CD4-positive, alpha-beta T cell (primary cell): ENCODE measurements around the gene RNF20. TPM values are rescaled to one million over a fixed set of nuclear protein-coding genes. Genes with fewer than 3 reads are reported as not detected.
A peak's percentile ranks its signal among the peaks of the same experiment; 100 is the strongest.

Experiments used
- ATAC-seq: fragments of 200-7000 bp; cut with Tn5 transposase; one replicate; pipeline ENCODE4 v1.10.0; 2022; ENCODE audit warnings: mild to moderate bottlenecking; ENCODE audit not compliant: poor library complexity
- CTCF ChIA-PET: fragments of 350-600 bp; sonication (Branson Sonifier 250); formaldehyde crosslinking; loops from one replicate; lab custom pipeline; 2021; ENCODE audit warnings: antibody characterized with exemption, inconsistent platforms; lab: Charles Lee
- POLR2A ChIA-PET: fragments of 350-600 bp; sonication (Branson Sonifier 250); formaldehyde crosslinking; loops from one replicate; lab custom pipeline; 2021; ENCODE audit warnings: antibody characterized with exemption, inconsistent platforms; lab: Charles Lee
- DNase-seq, 14 experiments: peaks; one replicate each; pipeline ENCODE4 v3.0.0-alpha.2; 2013 to 2020; ENCODE audit warnings: mixed read lengths in 2 of 14
- H3K27ac ChIP-seq, 2 donors: one replicate each; pipeline versions ENCODE4 v1.5.1 to v1.7.0; 2013; ENCODE audit warnings: low read length in 2 of 2, low read depth in 1 of 2, mild to moderate bottlenecking in 1 of 2
- H3K27me3 ChIP-seq, 2 experiments: 1 replicate in 1 of 2; 2 replicates in 1 of 2; pipeline versions ENCODE4 v1.6.1 to v1.7.0; 2013; ENCODE audit warnings: low read length in 2 of 2, control low read depth in 1 of 2, mild to moderate bottlenecking in 1 of 2, moderate library complexity in 1 of 2; ENCODE audit not compliant: insufficient read depth in 2 of 2, control insufficient read depth in 1 of 2
- H3K36me3 ChIP-seq: one replicate; pipeline ENCODE4 v1.6.1; 2013; ENCODE audit warnings: low read length, control low read depth; ENCODE audit not compliant: insufficient read depth
- H3K4me1 ChIP-seq: one replicate; pipeline ENCODE4 v1.6.1; 2013; ENCODE audit warnings: low read length, control low read depth; ENCODE audit not compliant: insufficient read depth
- H3K4me3 ChIP-seq: one replicate; pipeline ENCODE4 v1.5.1; 2013; ENCODE audit warnings: mild to moderate bottlenecking, low read length, moderate library complexity
- H3K9me3 ChIP-seq, 2 experiments: 1 replicate in 1 of 2; 2 replicates in 1 of 2; pipeline versions ENCODE4 v1.6.1 to v1.7.0; 2013; ENCODE audit warnings: low read length in 2 of 2, mild to moderate bottlenecking in 2 of 2, control low read depth in 1 of 2, moderate library complexity in 1 of 2; ENCODE audit not compliant: control insufficient read depth in 1 of 2, insufficient read depth in 1 of 2
- H3K27ac Mint-ChIP-seq: one replicate; pipeline ENCODE4 v1.8.0; 2020; ENCODE audit warnings: mixed read lengths
- H3K27me3 Mint-ChIP-seq: one replicate; pipeline ENCODE4 v1.8.0; 2021; ENCODE audit warnings: mixed read lengths
- H3K36me3 Mint-ChIP-seq: one replicate; pipeline ENCODE4 v1.8.0; 2021; ENCODE audit warnings: low read depth, mixed read lengths
- H3K4me1 Mint-ChIP-seq: one replicate; pipeline ENCODE4 v1.8.0; 2021; ENCODE audit warnings: low read depth, mixed read lengths
- H3K4me3 Mint-ChIP-seq: one replicate; pipeline ENCODE4 v1.8.0; 2020; ENCODE audit warnings: mild to moderate bottlenecking, mixed read lengths
- H3K9me3 Mint-ChIP-seq: one replicate; pipeline ENCODE4 v1.8.0; 2020; ENCODE audit warnings: mixed read lengths
- intact Hi-C, 2 experiments: fragments of 100-400 bp; cut with DNase I in 1 of 2; cut with micrococcal nuclease in 1 of 2; formaldehyde crosslinking; loops; one replicate each; pipeline versions ENCODE4 v1.15.1 to v1.9.0; 2023 to 2025; cut with DNase I, micrococcal nuclease
- total RNA-seq, 174 experiments: library from RNA in 2 of 174; stranded (reverse) in 2 of 174; gene quantifications; one replicate each; pipeline ENCODE4 v1.2.3 and lab custom pipeline; 2021 to 2026
- TF ChIP-seq, protein P1 (sequence below): fragments of 200-600 bp; IDR thresholded peaks from one replicate; pipeline ENCODE4 v1.8.0; 2022; ENCODE audit warnings: antibody characterized with exemption, mild to moderate bottlenecking

RNF20 gene
- total RNA-seq, 2 experiments from 2014 or later = 26.9 to 27.6 TPM

GRCh38 chr9:101579711-101580545 is 46.3 kb downstream of the RNF20 start:
- Mint-ChIP-seq H3K27ac (no peak overlapping the region), H3K4me1 (peaks cover 9% of the 10 kb centered on the region), H3K4me3 (no peak overlapping the region), H3K27me3 (no peaks in the 10 kb centered on the region), H3K36me3 (no peaks in the 10 kb centered on the region), H3K9me3 (no peaks in the 10 kb centered on the region)
- H3K9me3 ChIP-seq = no peaks in the 10 kb centered on the region
- no peak overlapping the region for H3K4me3 ChIP-seq
- H3K27ac ChIP-seq = no peak overlapping the region
- peak in 2 of 14 experiments; percentile 13 to 20 for DNase-seq
- no peaks in the 10 kb centered on the region for H3K36me3 ChIP-seq
- no peak for ATAC-seq
- TF ChIP-seq, protein P1, sequence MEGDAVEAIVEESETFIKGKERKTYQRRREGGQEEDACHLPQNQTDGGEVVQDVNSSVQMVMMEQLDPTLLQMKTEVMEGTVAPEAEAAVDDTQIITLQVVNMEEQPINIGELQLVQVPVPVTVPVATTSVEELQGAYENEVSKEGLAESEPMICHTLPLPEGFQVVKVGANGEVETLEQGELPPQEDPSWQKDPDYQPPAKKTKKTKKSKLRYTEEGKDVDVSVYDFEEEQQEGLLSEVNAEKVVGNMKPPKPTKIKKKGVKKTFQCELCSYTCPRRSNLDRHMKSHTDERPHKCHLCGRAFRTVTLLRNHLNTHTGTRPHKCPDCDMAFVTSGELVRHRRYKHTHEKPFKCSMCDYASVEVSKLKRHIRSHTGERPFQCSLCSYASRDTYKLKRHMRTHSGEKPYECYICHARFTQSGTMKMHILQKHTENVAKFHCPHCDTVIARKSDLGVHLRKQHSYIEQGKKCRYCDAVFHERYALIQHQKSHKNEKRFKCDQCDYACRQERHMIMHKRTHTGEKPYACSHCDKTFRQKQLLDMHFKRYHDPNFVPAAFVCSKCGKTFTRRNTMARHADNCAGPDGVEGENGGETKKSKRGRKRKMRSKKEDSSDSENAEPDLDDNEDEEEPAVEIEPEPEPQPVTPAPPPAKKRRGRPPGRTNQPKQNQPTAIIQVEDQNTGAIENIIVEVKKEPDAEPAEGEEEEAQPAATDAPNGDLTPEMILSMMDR = no peak
- ChIA-PET CTCF (no interaction called here), POLR2A (no interaction called here)
- intact Hi-C loops = no loop called here
- no peaks in the 10 kb centered on the region for H3K4me1 ChIP-seq
- H3K27me3 ChIP-seq = no peaks in the 10 kb centered on the region

- intact Hi-C loops = no loop called here
- H3K4me1 ChIP-seq = no peaks in the 10 kb centered on the region
- no peak overlapping the region for H3K27ac ChIP-seq
- Mint-ChIP-seq H3K4me3 (no peak overlapping the region), H3K9me3 (no peaks in the 10 kb centered on the region), H3K4me1 (no peaks in the 10 kb centered on the region), H3K36me3 (no peaks in the 10 kb centered on the region), H3K27ac (no peak overlapping the region), H3K27me3 (no peaks in the 10 kb centered on the region)
- no peaks in the 10 kb centered on the region for H3K9me3 ChIP-seq
- ATAC-seq = no peak
- TF ChIP-seq, protein P1 = no peak
- no peaks in the 10 kb centered on the region for H3K36me3 ChIP-seq
- no peak overlapping the region for H3K4me3 ChIP-seq
- no peaks in the 10 kb centered on the region for H3K27me3 ChIP-seq
- CTCF ChIA-PET = no interaction called here
- no peak for DNase-seq
- POLR2A ChIA-PET = no interaction called here
Observed at GRCh38 chr9:101582553-101582952, 48.9 kb downstream of the RNF20 start.

- intact Hi-C loops = no loop called here
- peak in 2 of 14 experiments; percentile 27 to 41 for DNase-seq
Observed at GRCh38 chr9:101585740-101586139, 52.1 kb downstream of the RNF20 start.

More at GRCh38 chr9:101585740-101586139, 52.1 kb downstream of the RNF20 start:
- Histone ChIP-seq H3K27me3 (no peaks in the 10 kb centered on the region), H3K36me3 (no peaks in the 10 kb centered on the region), H3K4me3 (no peak overlapping the region), H3K9me3 (no peaks in the 10 kb centered on the region), H3K27ac (no peak overlapping the region), H3K4me1 (no peaks in the 10 kb centered on the region)
- Mint-ChIP-seq H3K27ac (no peak overlapping the region), H3K4me1 (no peaks in the 10 kb centered on the region), H3K9me3 (no peaks in the 10 kb centered on the region), H3K4me3 (no peak overlapping the region), H3K36me3 (no peaks in the 10 kb centered on the region), H3K27me3 (no peaks in the 10 kb centered on the region)
- ChIA-PET POLR2A (no interaction called here), CTCF (no interaction called here)
- ATAC-seq = no peak
- TF ChIP-seq, protein P1 = no peak
